H1 (cell line): ENCODE results near the gene ZWILCH. TPM values are rescaled to one million over a fixed set of nuclear protein-coding genes. Genes with fewer than 3 reads are reported as not detected.

Experiments
- BRCA1 ChIP-seq: IDR thresholded peaks from 2 replicates; pipeline ENCODE4 v1.6.1; 2012; ENCODE audit warnings: low read depth, low read length, improper control_type of control experiment
- EP300 ChIP-seq, 2 experiments: IDR thresholded peaks; 1 replicate in 1 of 2; 2 replicates in 1 of 2; pipeline ENCODE4 v1.6.1; 2011 to 2012; ENCODE audit warnings: low read depth in 2 of 2, low read length in 2 of 2, mild to moderate bottlenecking in 2 of 2, borderline replicate concordance in 1 of 2, inconsistent platforms in 1 of 2, moderate library complexity in 1 of 2
- FOSL1 ChIP-seq: IDR thresholded peaks from 2 replicates; pipeline ENCODE4 v1.6.1; 2011; ENCODE audit warnings: mild to moderate bottlenecking, low read depth, low read length, moderate library complexity; ENCODE audit not compliant: insufficient read depth
- POLR2AphosphoS5 ChIP-seq: IDR thresholded peaks from 2 replicates; pipeline ENCODE4 v1.6.1; 2011; ENCODE audit warnings: low read depth, low read length
- SIX5 ChIP-seq: IDR thresholded peaks from 2 replicates; pipeline ENCODE4 v1.6.1; 2011; ENCODE audit warnings: mild to moderate bottlenecking, low read depth, low read length
- SP1 ChIP-seq: IDR thresholded peaks from 2 replicates; pipeline ENCODE4 v1.6.1; 2011; ENCODE audit warnings: low read depth, low read length
- TCF12 ChIP-seq: IDR thresholded peaks from 2 replicates; pipeline ENCODE4 v1.6.1; 2011; ENCODE audit warnings: low read depth, mild to moderate bottlenecking, low read length
- polyA plus RNA-seq, 7 experiments: library from polyadenylated mRNA; depleted of rRNA in 3 of 7; stranded (reverse) in 5 of 7; unstranded in 2 of 7; fragments of >200 nt in 5 of 7; fragments of 200-250 nt in 2 of 7; gene quantifications; 1 replicate in 5 of 7; 2 replicates in 1 of 7; 4 replicates in 1 of 7; pipeline versions ENCODE4 v1.2.1 to v1.2.3, GENCODE V29; 2011 to 2013; ENCODE audit warnings: missing spikeins in 2 of 7, mixed read lengths in 2 of 7
- total RNA-seq: library from RNA; stranded (reverse); fragmentation: NEBNext Ultra II Directional; extraction: Animal tissue kit (Norgen Biotek cat#: 25700); gene quantifications from 2 replicates; pipeline ENCODE4 v1.2.1, GENCODE V29; 2021
- TF ChIP-seq, protein P1 (sequence below): IDR thresholded peaks from 2 replicates; pipeline ENCODE4 v1.6.1; 2011; ENCODE audit warnings: low read length, improper control_type of control experiment

Gene ZWILCH
- total and polyA plus RNA-seq, 2 of the 8 experiments (the other 6 are each of a cell fraction or from before 2014, with no cell fraction given): 18.1 to 61.5 TPM

DNA sequence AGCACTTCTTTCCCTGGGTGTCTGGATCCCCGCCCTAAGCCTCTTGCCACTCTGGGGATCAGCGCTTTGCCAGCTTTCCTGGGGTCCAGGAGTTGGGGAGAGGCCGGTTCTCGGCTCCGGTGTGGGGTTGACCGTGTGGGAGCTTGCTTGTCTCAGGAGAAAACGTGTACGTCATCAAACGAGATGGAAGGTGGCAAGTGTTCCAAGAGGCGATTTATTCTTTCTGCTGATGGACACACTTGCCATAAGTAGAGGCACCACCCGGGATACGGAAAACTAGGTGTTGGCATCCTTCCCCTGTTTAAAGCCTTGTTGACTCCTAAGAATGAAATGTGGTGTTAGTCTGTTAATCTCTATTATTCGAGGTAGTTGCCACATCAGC is 295 bp downstream of the ZWILCH start (continued):
- TF ChIP-seq, protein P1, sequence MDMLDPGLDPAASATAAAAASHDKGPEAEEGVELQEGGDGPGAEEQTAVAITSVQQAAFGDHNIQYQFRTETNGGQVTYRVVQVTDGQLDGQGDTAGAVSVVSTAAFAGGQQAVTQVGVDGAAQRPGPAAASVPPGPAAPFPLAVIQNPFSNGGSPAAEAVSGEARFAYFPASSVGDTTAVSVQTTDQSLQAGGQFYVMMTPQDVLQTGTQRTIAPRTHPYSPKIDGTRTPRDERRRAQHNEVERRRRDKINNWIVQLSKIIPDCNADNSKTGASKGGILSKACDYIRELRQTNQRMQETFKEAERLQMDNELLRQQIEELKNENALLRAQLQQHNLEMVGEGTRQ: no peak
- TF ChIP-seq EP300 (IDR thresholded peaks at IDR 0.05; ENCODE audit: borderline replicate concordance in 1 of 2, low read depth in 2 of 2, low read length in 2 of 2) (no peak), SIX5 (no peak), FOSL1 (no peak), POLR2AphosphoS5 (0 out of 2 replicates have a peak, but pooled peaks have one; percentile 6), BRCA1 (no peak), TCF12 (no peak), SP1 (no peak)
